PC-9 (cell line): Measurements from ENCODE around the gene RFTN1.

ENCODE experiments used
- CTCF ChIP-seq: fragments of 200-600 bp; sonication (generic); conservative IDR thresholded peaks from 2 replicates; pipeline ENCODE4 v1.6.1; 2017; ENCODE audit warnings: mixed run types, antibody characterized with exemption, mild to moderate bottlenecking, moderate library complexity
- EZH2 ChIP-seq: fragments of 200-600 bp; sonication (generic); IDR thresholded peaks from 2 replicates; pipeline ENCODE4 v1.8.0; 2017; ENCODE audit warnings: antibody characterized with exemption, low read depth

- TF ChIP-seq CTCF (no peak), EZH2 (no peak)
These were observed 139.2 kb downstream of the RFTN1 start for GRCh38 chr3:16374047-16374934.
